Fibroblast of lung (primary cell): Measurements from ENCODE around the gene NFASC.

Experiments
- CTCF ChIP-seq, 2 donors: IDR thresholded peaks in 1 of 2; conservative IDR thresholded peaks in 1 of 2; 1 replicate in 1 of 2; 2 replicates in 1 of 2; pipeline ENCODE4 v1.5.1; 2011 to 2012; ENCODE audit warnings: low read length in 2 of 2, control low read depth in 1 of 2, inconsistent platforms in 1 of 2, low read depth in 1 of 2, mild to moderate bottlenecking in 1 of 2
- EZH2 ChIP-seq: IDR thresholded peaks from 2 replicates; pipeline ENCODE4 v1.5.1; 2012; ENCODE audit warnings: low read length, control low read depth, mild to moderate bottlenecking; ENCODE audit errors: missing control alignments

DNA sequence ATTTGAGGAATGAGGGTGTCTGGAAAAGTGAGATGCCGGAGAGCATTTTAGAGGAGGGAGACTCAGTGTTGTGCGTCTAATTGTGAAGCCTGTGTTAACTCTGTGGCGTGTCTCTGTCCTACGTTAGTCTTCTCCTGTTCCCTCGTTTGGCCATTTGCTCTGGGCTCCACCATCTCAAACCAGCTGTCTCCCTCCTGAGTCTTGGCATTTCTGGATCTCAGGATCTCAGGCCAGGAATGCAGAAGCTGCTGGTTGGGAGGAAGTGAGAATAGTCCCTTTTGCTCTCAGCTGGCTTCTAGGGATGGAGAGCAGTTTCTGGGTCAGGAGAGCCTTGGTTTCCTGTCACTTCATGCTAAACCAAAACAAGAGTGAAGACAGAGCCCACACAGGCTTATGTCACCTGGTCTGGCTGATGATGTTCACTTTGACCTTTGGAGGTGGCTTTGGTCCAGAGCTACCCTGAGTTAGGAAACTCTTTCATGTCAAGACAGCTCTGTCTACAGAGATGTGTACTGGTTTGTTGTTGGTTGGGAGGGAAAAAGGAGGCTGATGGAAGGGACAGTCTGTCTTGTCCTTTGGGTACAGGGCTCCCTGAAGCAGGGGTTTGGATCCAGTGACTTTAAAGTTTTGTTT, 859 bp downstream of the NFASC start:
- no peak for TF ChIP-seq CTCF (conservative IDR thresholded peaks at IDR 0.05 in 1 of 2, IDR thresholded peaks at IDR 0.05 in 1 of 2; ENCODE audit: low read depth in 1 of 2, low read length in 2 of 2)
- TF ChIP-seq EZH2, result no peak
